Esophagus squamous epithelium (tissue), 5 donors: ENCODE data around the gene ZNF747. TPM values are rescaled to one million over a fixed set of nuclear protein-coding genes. Genes with fewer than 3 reads are reported as not detected.

Experiments
- DNase-seq: peaks from one replicate; lab custom pipeline; 2025; lab: John Stamatoyannopoulos, UW
- H3K27ac ChIP-seq, 4 donors: fragments of 200-600 bp; sonication (generic); one replicate each; pipeline ENCODE4 v1.5.1; 2016 to 2019; ENCODE audit warnings: mild to moderate bottlenecking in 1 of 4
- H3K27me3 ChIP-seq, 4 donors: fragments of 200-600 bp; sonication (generic); 1 replicate in 3 of 4; 2 replicates in 1 of 4; pipeline versions ENCODE4 v1.5.1 to v1.6.0; 2017 to 2021; ENCODE audit warnings: antibody characterized with exemption in 1 of 4
- H3K36me3 ChIP-seq, 3 donors: fragments of 200-600 bp; sonication (generic); one replicate each; pipeline ENCODE4 v1.5.1; 2016 to 2019
- H3K4me1 ChIP-seq, 3 donors: fragments of 200-600 bp; sonication (generic); one replicate each; pipeline ENCODE4 v1.5.1; 2017 to 2019
- H3K4me3 ChIP-seq, 4 donors: fragments of 200-600 bp; sonication (generic); 1 replicate in 3 of 4; 2 replicates in 1 of 4; pipeline ENCODE4 v1.5.1; 2016 to 2019; ENCODE audit warnings: mild to moderate bottlenecking in 2 of 4, moderate library complexity in 1 of 4
- H3K9me3 ChIP-seq, 3 donors: fragments of 200-600 bp; sonication (generic); one replicate each; pipeline ENCODE4 v1.5.1; 2016 to 2019
- CTCF ChIP-seq, 6 experiments: fragments of 450-650 bp in 4 of 6; fragments of 200-600 bp in 2 of 6; sonication (generic) in 2 of 6; IDR thresholded peaks; one replicate each; pipeline ENCODE4 v1.5.1; 2016 to 2019; ENCODE audit warnings: antibody characterized with exemption in 6 of 6, mild to moderate bottlenecking in 4 of 6, moderate library complexity in 4 of 6
- POLR2A ChIP-seq, 4 donors: fragments of 450-650 bp; IDR thresholded peaks; one replicate each; pipeline ENCODE4 v1.6.1; 2017; ENCODE audit warnings: antibody characterized with exemption in 4 of 4, mild to moderate bottlenecking in 4 of 4, moderate library complexity in 3 of 4
- WGBS, 2 donors: methylation state at CpG; one replicate each; pipeline ENCODE4 v1.1.5; 2018; 5-methylcytosine and 5-hydroxymethylcytosine counted together
- intact Hi-C: fragments of 100-400 bp; cut with DNase I; formaldehyde crosslinking; loops from one replicate; pipeline ENCODE4 v1.15.0; 2022
- total RNA-seq, 4 donors: library from RNA; depleted of rRNA; stranded (reverse); fragments of >200 nt; gene quantifications; one replicate each; pipeline ENCODE4 v1.1.0, GENCODE V29; 2016
- donor health status: DM: yes; HTN: yes; CAD: no.

Gene ZNF747
- total RNA-seq, 4 donors from 2014 or later: 7.2 to 12.4 (median 8.3) TPM

GRCh38 chr16:30562021-30562420 lies 27.4 kb upstream of the ZNF747 start:
- Histone ChIP-seq H3K27me3 (no peaks in the 10 kb centered on the region), H3K9me3 (no peaks in the 10 kb centered on the region), H3K4me3 (peak overlapping the region in 3 of 4 donors; percentile 45 to 61 (median 53)), H3K36me3 (no peaks in the 10 kb centered on the region), H3K27ac (peak overlapping the region in 3 of 4 donors; percentile 34 to 75 (median 67)), H3K4me1 (peaks cover 9 to 30% (median 12%) of the 10 kb centered on the region in 3 donors)
- DNase-seq: no peak
- intact Hi-C loops: no loop called here
- 91 to 95% methylated on average over 10 to 14 of the region's 14 CpGs for WGBS, 2 donors
- no peak for TF ChIP-seq CTCF (IDR thresholded peaks at IDR 0.05)
- no peak for TF ChIP-seq POLR2A (IDR thresholded peaks at IDR 0.05)

GRCh38 chr16:30561089-30561816 lies 26.6 kb upstream of the ZNF747 start:
- H3K4me3 ChIP-seq: peak overlapping the region; percentile 28 to 61 (median 49)
- H3K27ac ChIP-seq: peak overlapping the region; percentile 34 to 75 (median 66)
- H3K4me1 ChIP-seq: peaks cover 16 to 36% (median 17%) of the 10 kb centered on the region in 3 donors
- H3K36me3 ChIP-seq: peaks cover 0 to 1% (median 0%) of the 10 kb centered on the region in 3 donors
- TF ChIP-seq CTCF (IDR thresholded peaks at IDR 0.05): no peak
- TF ChIP-seq POLR2A (IDR thresholded peaks at IDR 0.05): no peak
- H3K27me3 ChIP-seq: no peaks in the 10 kb centered on the region
- no peak for DNase-seq
- WGBS, 2 donors: 11 to 43% methylated on average over 6 to 31 of the region's 46 CpGs
- intact Hi-C loops: no loop called here
- no peaks in the 10 kb centered on the region for H3K9me3 ChIP-seq

GRCh38 chr16:30559690-30560089 lies 25.0 kb upstream of the ZNF747 start:
- H3K27ac ChIP-seq: peak overlapping the region in 1 of 4 donors; percentile 5
- H3K36me3 ChIP-seq: peaks cover 9 to 17% (median 12%) of the 10 kb centered on the region in 3 donors
- H3K4me3 ChIP-seq: no peak overlapping the region
- no peak for DNase-seq
- peaks cover 16 to 47% (median 17%) of the 10 kb centered on the region in 3 donors for H3K4me1 ChIP-seq
- WGBS, 2 donors: 90 to 95% methylated on average over 5 to 6 of the region's 6 CpGs
- no peaks in the 10 kb centered on the region for H3K9me3 ChIP-seq
- TF ChIP-seq POLR2A (IDR thresholded peaks at IDR 0.05) (no peak), CTCF (IDR thresholded peaks at IDR 0.05) (no peak)
- no peaks in the 10 kb centered on the region for H3K27me3 ChIP-seq
- intact Hi-C loops: no loop called here

GRCh38 chr16:30558789-30559377 lies 24.2 kb upstream of the ZNF747 start:
- no peak for DNase-seq
- WGBS, 2 donors: 74 to 90% methylated on average over 15 to 21 of the region's 21 CpGs
- H3K4me3 ChIP-seq: peak overlapping the region; percentile 82 to 96 (median 92)
- intact Hi-C loops: no loop called here
- H3K27me3 ChIP-seq: no peaks in the 10 kb centered on the region
- H3K9me3 ChIP-seq: no peaks in the 10 kb centered on the region
- no peak for TF ChIP-seq CTCF (IDR thresholded peaks at IDR 0.05)
- peaks cover 9 to 25% (median 15%) of the 10 kb centered on the region in 3 donors for H3K36me3 ChIP-seq
- H3K27ac ChIP-seq: peak overlapping the region; percentile 49 to 98 (median 96)
- peaks cover 16 to 48% (median 17%) of the 10 kb centered on the region in 3 donors for H3K4me1 ChIP-seq
